Type B pancreatic cell (in vitro differentiated cells): ENCODE data around the gene NEK1. TPM values are rescaled to one million over a fixed set of nuclear protein-coding genes. Genes with fewer than 3 reads are reported as not detected.

Source experiments
- DNase-seq: peaks from one replicate; pipeline ENCODE4 v3.0.0; 2021; ENCODE audit warnings: mixed read lengths; ENCODE audit not compliant: unreplicated experiment; ENCODE audit errors: extremely low spot score
- H3K27ac Mint-ChIP-seq: 2 replicates; pipeline ENCODE4 v1.8.0; 2021; ENCODE audit warnings: mild to moderate bottlenecking, mixed read lengths
- H3K27me3 Mint-ChIP-seq: 2 replicates; pipeline ENCODE4 v1.8.0; 2021; ENCODE audit warnings: mixed read lengths
- H3K36me3 Mint-ChIP-seq: 2 replicates; pipeline ENCODE4 v1.8.0; 2021; ENCODE audit warnings: mixed read lengths
- H3K4me1 Mint-ChIP-seq: one replicate; pipeline ENCODE4 v1.8.0; 2021; ENCODE audit warnings: mixed read lengths; ENCODE audit not compliant: unreplicated experiment
- H3K4me3 Mint-ChIP-seq: 2 replicates; pipeline ENCODE4 v1.8.0; 2021; ENCODE audit warnings: mild to moderate bottlenecking, mixed read lengths
- H3K9me3 Mint-ChIP-seq: 2 replicates; pipeline ENCODE4 v1.8.0; 2021; ENCODE audit warnings: mixed read lengths
- total RNA-seq: library from RNA; stranded (reverse); gene quantifications from 2 replicates; pipeline ENCODE4 v1.2.1, GENCODE V29; 2021; ENCODE audit warnings: low replicate concordance
- TF ChIP-seq, protein P1 (sequence below): fragments of 200-600 bp; sonication (generic); conservative IDR thresholded peaks from 2 replicates; pipeline ENCODE4 v1.5.0; 2021; ENCODE audit warnings: antibody characterized with exemption, mild to moderate bottlenecking

The NEK1 gene
- total RNA-seq, 1 donor from 2014 or later: 17.7 TPM

DNA sequence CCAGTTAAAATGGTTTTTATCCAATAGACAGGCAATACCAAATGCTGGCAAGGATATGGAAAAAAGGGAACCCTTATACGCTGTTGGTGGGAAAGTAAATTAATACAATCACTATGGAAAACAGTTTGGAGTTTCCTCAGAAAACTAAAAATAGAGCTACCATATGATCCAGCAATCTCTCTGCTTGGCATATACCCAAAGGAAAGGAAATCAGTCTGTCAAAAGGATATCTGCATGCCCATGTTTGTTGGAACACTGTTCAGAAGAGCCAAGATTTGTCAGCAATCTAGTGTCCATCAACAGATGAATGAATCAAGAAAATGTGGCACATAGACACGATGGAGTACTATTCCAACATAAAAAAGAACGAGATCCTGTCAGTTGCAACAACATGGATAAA is 250.6 kb downstream of the NEK1 start:
- Mint-ChIP-seq H3K27ac (no peak overlapping the region), H3K4me3 (no peak overlapping the region), H3K27me3 (no peaks in the 10 kb centered on the region), H3K4me1 (peaks cover 8% of the 10 kb centered on the region), H3K36me3 (no peaks in the 10 kb centered on the region), H3K9me3 (peaks cover 16% of the 10 kb centered on the region)
- DNase-seq: no peak
- TF ChIP-seq, protein P1, sequence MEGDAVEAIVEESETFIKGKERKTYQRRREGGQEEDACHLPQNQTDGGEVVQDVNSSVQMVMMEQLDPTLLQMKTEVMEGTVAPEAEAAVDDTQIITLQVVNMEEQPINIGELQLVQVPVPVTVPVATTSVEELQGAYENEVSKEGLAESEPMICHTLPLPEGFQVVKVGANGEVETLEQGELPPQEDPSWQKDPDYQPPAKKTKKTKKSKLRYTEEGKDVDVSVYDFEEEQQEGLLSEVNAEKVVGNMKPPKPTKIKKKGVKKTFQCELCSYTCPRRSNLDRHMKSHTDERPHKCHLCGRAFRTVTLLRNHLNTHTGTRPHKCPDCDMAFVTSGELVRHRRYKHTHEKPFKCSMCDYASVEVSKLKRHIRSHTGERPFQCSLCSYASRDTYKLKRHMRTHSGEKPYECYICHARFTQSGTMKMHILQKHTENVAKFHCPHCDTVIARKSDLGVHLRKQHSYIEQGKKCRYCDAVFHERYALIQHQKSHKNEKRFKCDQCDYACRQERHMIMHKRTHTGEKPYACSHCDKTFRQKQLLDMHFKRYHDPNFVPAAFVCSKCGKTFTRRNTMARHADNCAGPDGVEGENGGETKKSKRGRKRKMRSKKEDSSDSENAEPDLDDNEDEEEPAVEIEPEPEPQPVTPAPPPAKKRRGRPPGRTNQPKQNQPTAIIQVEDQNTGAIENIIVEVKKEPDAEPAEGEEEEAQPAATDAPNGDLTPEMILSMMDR: no peak

- TF ChIP-seq, protein P1: no peak
- H3K27ac Mint-ChIP-seq: no peak overlapping the region
- peaks cover 6% of the 10 kb centered on the region for H3K4me1 Mint-ChIP-seq
- H3K4me3 Mint-ChIP-seq: no peak overlapping the region
- H3K36me3 Mint-ChIP-seq: no peaks in the 10 kb centered on the region
- H3K27me3 Mint-ChIP-seq: no peaks in the 10 kb centered on the region
- peaks cover 8% of the 10 kb centered on the region for H3K9me3 Mint-ChIP-seq
- DNase-seq: no peak
These were observed 252.4 kb downstream of the NEK1 start for GRCh38 chr4:169359961-169360360.

GRCh38 chr4:169352360-169352759 is 260.0 kb downstream of the NEK1 start:
- Mint-ChIP-seq H3K4me3 (no peak overlapping the region), H3K36me3 (no peaks in the 10 kb centered on the region), H3K9me3 (no peaks in the 10 kb centered on the region)

GRCh38 chr4:169351872-169352271 is 260.5 kb downstream of the NEK1 start:
- Mint-ChIP-seq H3K27me3 (no peaks in the 10 kb centered on the region), H3K4me3 (no peak overlapping the region), H3K27ac (no peak overlapping the region), H3K36me3 (no peaks in the 10 kb centered on the region), H3K9me3 (no peaks in the 10 kb centered on the region), H3K4me1 (no peaks in the 10 kb centered on the region)
- TF ChIP-seq, protein P1: no peak
- no peak for DNase-seq

More at GRCh38 chr4:169352360-169352759, 260.0 kb downstream of the NEK1 start:
- Mint-ChIP-seq H3K4me1 (no peaks in the 10 kb centered on the region), H3K27me3 (no peaks in the 10 kb centered on the region), H3K27ac (no peak overlapping the region)
- DNase-seq: no peak
- TF ChIP-seq, protein P1: no peak

- Mint-ChIP-seq H3K27me3 (peaks cover 2% of the 10 kb centered on the region), H3K36me3 (no peaks in the 10 kb centered on the region), H3K9me3 (no peaks in the 10 kb centered on the region), H3K4me3 (no peak overlapping the region), H3K27ac (no peak overlapping the region), H3K4me1 (peaks cover 3% of the 10 kb centered on the region)
- no peak for DNase-seq
- TF ChIP-seq, protein P1: no peak
These were observed 263.8 kb downstream of the NEK1 start for GRCh38 chr4:169348541-169348940.

GRCh38 chr4:169346840-169347239 is 265.5 kb downstream of the NEK1 start:
- no peak overlapping the region for H3K27ac Mint-ChIP-seq
- peaks cover 3% of the 10 kb centered on the region for H3K27me3 Mint-ChIP-seq
- H3K4me1 Mint-ChIP-seq: peaks cover 3% of the 10 kb centered on the region
- no peaks in the 10 kb centered on the region for H3K9me3 Mint-ChIP-seq
- TF ChIP-seq, protein P1: no peak
- H3K4me3 Mint-ChIP-seq: no peak overlapping the region
- H3K36me3 Mint-ChIP-seq: no peaks in the 10 kb centered on the region
- no peak for DNase-seq
